ENCODE results near the gene TM4SF1. TPM values are rescaled to one million over a fixed set of nuclear protein-coding genes. Genes with fewer than 3 reads are reported as not detected.

Gene TM4SF1
- total RNA-seq, 6 experiments from 2014 or later: 6.5 to 80.1 (median 74.8) TPM

DNA sequence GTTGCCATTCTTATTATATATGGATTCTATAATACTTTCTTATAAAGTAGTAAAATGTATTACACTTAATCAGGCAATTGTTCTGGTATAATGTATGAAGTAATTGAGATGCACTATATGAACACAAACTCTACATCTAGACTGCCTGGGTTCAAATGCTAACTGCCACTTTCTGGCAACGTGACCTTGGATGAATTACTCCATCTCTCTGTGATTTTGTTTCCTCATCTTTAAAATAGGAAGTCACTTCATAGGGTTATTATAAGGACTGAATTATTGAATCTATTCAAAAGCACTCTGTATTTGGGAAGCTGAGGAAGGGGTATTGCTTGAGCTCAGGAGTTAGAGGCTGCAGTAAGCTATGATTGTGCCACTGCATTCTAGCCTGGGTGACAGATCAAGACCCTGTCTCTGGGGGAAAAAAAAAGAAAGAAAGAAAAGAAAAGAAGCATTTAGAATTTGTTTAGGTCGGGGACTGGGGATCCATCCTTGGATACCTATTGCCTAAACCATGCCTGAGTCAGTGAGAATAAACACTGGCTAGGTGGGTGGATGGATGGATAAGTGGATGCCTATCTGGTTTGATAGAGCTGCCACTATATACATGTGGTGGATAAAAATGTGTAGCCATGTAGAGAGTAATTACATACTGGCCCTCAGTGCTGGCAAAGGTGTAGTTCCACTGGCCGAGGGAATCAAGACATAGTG lies 2.5 kb downstream of the TM4SF1 start:
- Mint-ChIP-seq H3K4me3 (peak overlapping the region; percentile 62; the same call in 1 of the 2 replicates), H3K27me3 (ENCODE audit: insufficient read depth) (no peaks in the 10 kb centered on the region; the same call in none of the 2 replicates), H3K27ac (peak overlapping the region; percentile 62), H3K9me3 (no peaks in the 10 kb centered on the region; the same call in 1 of the 2 replicates), H3K4me1 (ENCODE audit: low read depth) (peaks cover 90% of the 10 kb centered on the region), H3K36me3 (ENCODE audit: low read depth) (peaks cover 46% of the 10 kb centered on the region)
- no peak for TF ChIP-seq CTCF (IDR thresholded peaks at IDR 0.05)
- no peak for DNase-seq

DNA sequence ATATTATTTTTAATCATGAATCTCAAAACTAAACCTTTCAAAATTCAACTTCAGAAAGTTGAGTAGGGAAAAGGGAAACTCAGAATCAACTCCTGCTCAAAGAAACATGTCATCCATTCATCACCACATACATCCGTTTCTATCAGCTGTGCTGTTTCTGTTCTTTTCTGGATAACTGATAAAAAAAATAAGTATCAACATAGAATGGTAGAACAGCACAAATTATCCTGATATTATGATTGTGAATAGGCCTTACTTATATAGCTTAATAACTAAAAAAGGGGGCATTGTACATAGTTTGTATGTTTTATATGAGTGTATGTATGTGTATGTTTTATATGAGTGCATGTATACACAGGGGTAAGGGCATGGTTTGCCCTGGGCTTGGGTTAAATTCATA lies 3.1 kb downstream of the TM4SF1 start:
- no peak for DNase-seq
- no peak overlapping the region for H3K4me3 Mint-ChIP-seq
- peaks cover 46% of the 10 kb centered on the region for H3K36me3 Mint-ChIP-seq (ENCODE audit: low read depth)
- no peak for TF ChIP-seq CTCF (IDR thresholded peaks at IDR 0.05)
- no peaks in the 10 kb centered on the region; the same call in 1 of the 2 replicates for H3K9me3 Mint-ChIP-seq
- H3K4me1 Mint-ChIP-seq (ENCODE audit: low read depth): peaks cover 94% of the 10 kb centered on the region
- H3K27me3 Mint-ChIP-seq (ENCODE audit: insufficient read depth): no peaks in the 10 kb centered on the region; the same call in none of the 2 replicates
- H3K27ac Mint-ChIP-seq: peak overlapping the region; percentile 72

GRCh38 chr3:149373235-149374125 lies 4.0 kb downstream of the TM4SF1 start:
- Mint-ChIP-seq H3K27ac (peak overlapping the region; percentile 84), H3K36me3 (ENCODE audit: low read depth) (peaks cover 46% of the 10 kb centered on the region), H3K27me3 (ENCODE audit: insufficient read depth) (no peaks in the 10 kb centered on the region; the same call in 1 of the 2 replicates), H3K4me1 (ENCODE audit: low read depth) (peaks cover 94% of the 10 kb centered on the region), H3K9me3 (no peaks in the 10 kb centered on the region; the same call in 1 of the 2 replicates), H3K4me3 (peak overlapping the region; percentile 64; the same call in 1 of the 2 replicates)
- DNase-seq: peak; percentile 87
- no peak for TF ChIP-seq CTCF (IDR thresholded peaks at IDR 0.05)

DNA sequence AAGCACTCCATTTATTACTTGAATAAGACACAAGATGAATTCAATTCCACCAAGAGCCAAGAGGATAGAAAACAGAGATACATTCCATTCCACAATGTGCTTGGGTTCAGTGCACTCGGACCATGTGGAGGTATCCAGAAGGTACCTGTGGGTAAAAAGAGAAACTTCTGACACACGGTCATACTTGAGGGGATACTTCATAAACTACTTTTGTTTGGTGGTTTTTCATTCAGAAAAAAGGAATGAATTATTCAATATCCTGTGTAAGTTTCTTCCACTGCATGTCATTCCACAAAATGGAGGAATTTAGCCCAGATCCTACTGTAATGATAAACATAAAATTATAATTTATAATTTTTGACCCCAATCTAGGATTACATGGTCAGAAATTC lies 5.7 kb downstream of the TM4SF1 start:
- peak overlapping the region; percentile 70 for H3K4me3 Mint-ChIP-seq
- no peaks in the 10 kb centered on the region; the same call in 1 of the 2 replicates for H3K27me3 Mint-ChIP-seq (ENCODE audit: insufficient read depth)
- H3K36me3 Mint-ChIP-seq (ENCODE audit: low read depth): peaks cover 39% of the 10 kb centered on the region
- TF ChIP-seq CTCF (IDR thresholded peaks at IDR 0.05): no peak
- peak overlapping the region; percentile 85 for H3K27ac Mint-ChIP-seq
- no peak for DNase-seq
- peaks cover 89% of the 10 kb centered on the region for H3K4me1 Mint-ChIP-seq (ENCODE audit: low read depth)
- no peaks in the 10 kb centered on the region; the same call in 1 of the 2 replicates for H3K9me3 Mint-ChIP-seq

- Mint-ChIP-seq H3K27ac (peak overlapping the region; percentile 85), H3K4me3 (peak overlapping the region; percentile 70)
Observed at GRCh38 chr3:149371001-149371722, 6.3 kb downstream of the TM4SF1 start.

More at GRCh38 chr3:149371001-149371722, 6.3 kb downstream of the TM4SF1 start:
- Mint-ChIP-seq H3K27me3 (ENCODE audit: insufficient read depth) (no peaks in the 10 kb centered on the region; the same call in 1 of the 2 replicates), H3K4me1 (ENCODE audit: low read depth) (peaks cover 89% of the 10 kb centered on the region), H3K36me3 (ENCODE audit: low read depth) (peaks cover 38% of the 10 kb centered on the region), H3K9me3 (no peaks in the 10 kb centered on the region)
- peak; percentile 48 for DNase-seq
- TF ChIP-seq CTCF (IDR thresholded peaks at IDR 0.05): peak; percentile 30; the same call in 1 of the 2 replicates

All from HFFc6 (cell line).